ENCODE measurements around the gene LPP.

The LPP gene

DNA sequence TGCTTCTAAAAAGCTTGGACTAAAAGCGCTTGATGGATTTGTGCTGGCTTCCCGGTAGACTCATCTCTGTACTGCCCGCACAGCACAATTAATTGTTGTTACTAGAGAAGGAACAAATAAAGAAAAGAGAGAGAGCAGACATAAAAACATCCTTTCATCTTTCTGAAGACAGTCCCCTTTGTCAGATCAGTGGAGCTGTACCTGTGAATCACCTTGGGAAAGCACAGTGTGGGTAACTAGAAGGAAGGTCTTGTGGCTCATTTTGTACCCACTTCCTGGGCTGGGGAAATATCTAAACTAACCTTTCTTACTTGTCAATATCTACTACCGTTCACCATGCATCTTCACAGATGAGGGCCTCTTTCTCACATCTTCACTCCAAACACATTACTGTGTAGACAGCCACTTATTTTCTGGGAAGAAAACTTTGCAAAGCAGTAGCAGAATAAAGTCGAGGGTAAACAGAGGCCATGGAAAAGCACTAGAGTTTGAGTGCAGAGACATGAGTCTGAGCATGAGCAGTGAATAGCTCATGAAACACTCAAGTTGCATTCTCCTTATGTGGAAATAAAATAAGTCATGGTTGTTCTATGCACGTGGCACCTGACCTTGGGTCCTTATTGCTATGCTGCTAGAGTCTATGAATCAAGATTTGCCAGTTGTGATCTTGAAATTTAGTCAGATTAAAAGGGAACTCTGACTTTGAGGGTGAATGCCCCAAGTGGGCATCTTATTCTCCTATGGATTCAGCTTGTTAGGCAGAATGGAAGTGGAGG lies 169.3 kb downstream of the LPP start:
- no peak for DNase-seq (ENCODE audit: low read depth in 2 of 2, low spot score in 1 of 2)

DNA sequence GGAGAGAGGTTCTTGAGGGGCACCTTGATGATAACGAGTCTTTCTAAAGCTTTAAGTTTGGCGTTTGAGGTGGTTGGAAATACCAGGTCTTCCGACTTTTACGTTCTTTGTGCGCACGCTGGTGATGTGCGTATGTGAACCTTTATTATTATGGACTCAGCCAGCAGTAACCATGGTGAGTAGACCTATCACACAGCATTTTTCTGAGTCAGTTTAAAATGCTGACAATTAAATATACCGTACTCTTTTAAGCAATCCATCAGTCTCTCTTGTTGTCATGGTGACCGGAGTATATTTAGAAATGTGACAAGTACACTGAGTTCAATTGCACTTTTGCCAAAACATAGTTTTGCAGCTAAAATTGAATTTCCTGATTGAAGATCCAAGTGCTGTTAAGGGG lies 172.2 kb downstream of the LPP start:
- DNase-seq (ENCODE audit: low read depth in 2 of 2, low spot score in 1 of 2), result no peak

DNA sequence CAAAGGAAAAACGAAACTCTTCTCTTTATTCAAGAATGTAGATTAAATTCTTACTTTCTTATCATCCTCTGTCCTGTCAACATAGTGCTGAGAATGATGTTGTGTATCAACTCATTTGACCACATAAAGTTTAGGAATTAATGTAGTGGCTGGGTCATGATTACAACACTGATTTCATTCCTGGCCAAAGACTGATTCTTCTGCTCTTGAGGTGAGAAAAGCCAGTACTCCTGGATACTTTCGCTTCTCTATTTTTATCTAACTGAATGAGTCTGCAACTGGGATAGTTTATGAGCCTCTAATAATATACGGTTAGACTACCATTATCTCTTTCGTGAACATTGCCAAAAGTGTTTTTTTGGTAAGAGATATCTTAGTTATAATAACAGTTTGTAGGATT lies 173.0 kb downstream of the LPP start:
- no peak for DNase-seq (ENCODE audit: low read depth in 2 of 2, low spot score in 1 of 2)

DNA sequence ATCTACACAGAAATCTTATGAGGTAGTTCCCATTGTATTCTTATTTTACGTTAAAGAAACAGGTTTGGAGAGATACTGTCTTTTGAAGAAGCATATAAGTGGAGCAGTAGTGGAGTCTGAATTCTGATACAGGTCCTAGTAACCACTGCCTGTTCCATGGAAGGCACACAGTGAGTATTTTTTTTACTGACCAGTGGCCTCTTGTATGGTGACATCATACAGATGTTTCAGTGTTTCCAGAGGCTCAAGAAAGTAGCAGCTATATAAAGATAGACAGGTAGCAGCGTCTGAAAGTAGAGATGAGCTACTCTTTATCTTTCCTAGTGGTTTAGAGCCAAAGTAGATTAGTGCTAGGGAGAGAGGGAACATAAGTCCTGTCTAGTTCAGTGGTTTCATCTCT lies 173.5 kb downstream of the LPP start:
- no peak for DNase-seq (ENCODE audit: low read depth in 2 of 2, low spot score in 1 of 2)

DNA sequence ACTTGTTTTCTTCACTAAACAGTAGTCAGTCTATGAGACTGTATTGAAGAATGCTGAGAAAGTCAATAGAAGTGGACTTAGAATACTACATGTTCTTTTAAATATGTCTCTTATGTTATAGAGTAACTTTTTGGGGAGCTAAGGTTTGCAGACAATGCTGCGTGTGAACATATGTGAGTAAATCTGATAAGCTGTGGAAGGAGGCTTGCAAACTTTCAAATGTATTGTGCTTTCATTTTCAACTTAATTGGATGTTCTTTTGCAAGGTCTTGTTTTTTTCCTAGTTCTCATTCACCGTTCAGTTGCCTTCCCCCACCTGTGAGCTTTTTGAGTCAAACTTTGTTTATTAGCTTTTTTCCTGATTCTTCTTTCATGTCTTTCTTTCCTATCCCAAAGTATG lies 176.2 kb downstream of the LPP start:
- no peak for DNase-seq (ENCODE audit: low read depth in 2 of 2, low spot score in 1 of 2)

DNA sequence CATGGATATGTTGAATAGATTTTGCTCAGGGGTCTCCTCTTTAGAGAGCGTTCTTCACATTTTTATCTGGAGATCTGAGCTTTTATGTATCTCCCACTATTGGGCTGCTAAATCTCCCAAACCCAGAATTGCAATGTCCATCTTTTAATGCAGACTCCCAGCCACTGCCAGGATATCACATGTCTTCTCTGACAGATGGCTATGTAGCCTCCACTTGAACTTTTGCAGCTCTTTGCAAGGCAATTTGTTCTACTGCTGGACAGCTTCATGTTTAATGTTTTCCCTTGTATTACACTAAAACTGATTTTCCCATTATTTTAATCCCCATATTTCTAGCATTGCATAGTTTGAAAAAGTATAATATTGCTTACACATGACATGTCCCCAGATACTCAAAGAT lies 177.2 kb downstream of the LPP start:
- DNase-seq (ENCODE audit: low read depth in 2 of 2, low spot score in 1 of 2), result no peak

DNA sequence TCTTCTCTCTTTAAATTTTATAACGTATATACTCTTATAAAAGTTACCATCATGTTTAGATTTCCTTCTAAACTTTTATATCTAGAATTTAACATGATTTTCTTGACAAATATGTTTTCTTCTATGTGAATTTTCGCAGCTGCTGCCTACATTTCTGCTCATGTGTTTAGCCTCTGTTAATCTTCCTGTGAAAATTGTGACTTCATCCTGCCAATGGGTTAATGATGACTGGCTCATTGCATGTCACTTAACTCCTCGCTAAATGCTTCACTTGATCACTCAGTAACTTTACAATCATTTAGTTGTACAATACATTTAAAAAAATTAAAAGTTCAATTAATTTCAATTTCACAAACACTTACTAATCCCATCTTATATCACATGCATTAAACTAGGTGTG lies 178.1 kb downstream of the LPP start:
- DNase-seq (ENCODE audit: low read depth in 2 of 2, low spot score in 1 of 2), result no peak

DNA sequence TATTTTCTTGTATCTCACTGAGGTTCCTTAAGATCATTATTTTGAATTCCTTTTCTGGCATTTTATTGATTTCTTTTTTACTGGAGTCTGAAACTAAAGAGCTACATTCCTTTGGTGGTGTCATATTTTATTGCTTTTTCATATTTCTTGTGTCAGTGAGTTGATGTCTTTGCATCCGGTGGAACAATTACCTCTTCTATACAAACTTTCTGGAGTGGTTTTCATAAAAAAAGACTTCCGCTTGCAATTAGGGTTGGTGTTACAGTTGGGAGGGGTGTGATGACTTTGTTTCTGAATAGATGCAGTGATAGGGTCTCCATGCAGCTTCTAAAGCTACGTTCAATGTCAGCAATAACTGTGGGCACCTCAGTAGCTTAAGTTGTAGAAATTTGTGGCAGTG lies 181.7 kb downstream of the LPP start:
- DNase-seq (ENCODE audit: low read depth in 2 of 2, low spot score in 1 of 2), result no peak

DNA sequence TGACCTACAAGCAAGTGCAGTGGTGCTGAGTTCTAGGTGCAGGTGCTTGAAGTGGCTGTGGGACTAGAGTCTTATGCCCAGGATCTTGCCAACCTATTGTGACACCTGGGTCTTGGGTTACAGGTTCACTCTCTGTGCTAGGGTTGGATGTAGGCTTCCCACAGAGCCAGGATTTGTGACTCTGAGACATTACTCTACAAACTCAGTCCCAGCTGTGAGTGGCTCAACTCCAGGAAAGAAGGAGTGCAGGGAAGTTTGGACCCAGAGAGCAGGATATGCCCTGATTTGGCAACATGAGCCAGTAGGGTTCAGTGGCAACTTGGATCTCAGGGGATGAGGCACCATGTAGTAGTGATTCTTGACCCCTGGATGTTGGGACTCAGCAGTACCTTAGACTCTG lies 182.2 kb downstream of the LPP start:
- no peak for DNase-seq (ENCODE audit: low read depth in 2 of 2, low spot score in 1 of 2)

DNA sequence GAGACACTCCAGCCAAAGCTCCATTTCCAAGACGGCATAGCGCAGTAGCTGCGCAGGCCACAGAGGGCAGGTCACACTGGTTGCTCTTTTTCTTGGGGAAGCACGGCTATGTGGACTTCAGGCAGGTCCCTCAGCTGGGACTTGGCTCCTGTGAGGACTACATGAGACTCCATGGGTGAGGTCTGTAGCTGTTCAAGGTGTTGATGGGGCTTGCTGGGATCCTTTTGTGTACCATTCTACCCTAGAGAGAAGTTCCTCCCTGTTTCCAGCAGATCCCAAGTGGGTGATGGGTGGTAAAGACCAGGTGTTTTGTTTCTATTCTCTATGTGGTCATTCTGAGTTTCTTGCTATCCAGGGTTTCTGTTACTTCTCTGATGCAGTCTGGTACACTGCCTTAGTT lies 183.3 kb downstream of the LPP start:
- DNase-seq (ENCODE audit: low read depth in 2 of 2, low spot score in 1 of 2), result no peak

DNA sequence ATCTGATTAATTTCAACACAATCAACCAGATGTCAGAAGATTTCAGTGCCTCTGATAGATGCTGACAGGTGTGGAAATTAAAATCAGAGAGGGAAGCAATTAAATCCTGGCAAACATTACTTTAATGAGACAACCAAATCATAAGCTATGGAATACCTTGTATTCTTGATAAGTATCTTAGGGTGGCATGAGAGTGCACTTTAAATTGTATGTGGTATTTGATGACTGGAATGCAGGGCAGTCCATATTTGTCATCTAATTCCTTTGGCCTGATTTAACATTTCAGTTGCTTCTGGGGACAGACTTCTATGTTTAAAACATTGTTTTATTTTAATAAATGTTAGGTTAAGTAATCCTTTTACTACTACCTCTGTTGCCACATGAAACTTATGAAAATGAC lies 184.1 kb downstream of the LPP start:
- no peak for DNase-seq (ENCODE audit: low read depth in 2 of 2, low spot score in 1 of 2)

DNA sequence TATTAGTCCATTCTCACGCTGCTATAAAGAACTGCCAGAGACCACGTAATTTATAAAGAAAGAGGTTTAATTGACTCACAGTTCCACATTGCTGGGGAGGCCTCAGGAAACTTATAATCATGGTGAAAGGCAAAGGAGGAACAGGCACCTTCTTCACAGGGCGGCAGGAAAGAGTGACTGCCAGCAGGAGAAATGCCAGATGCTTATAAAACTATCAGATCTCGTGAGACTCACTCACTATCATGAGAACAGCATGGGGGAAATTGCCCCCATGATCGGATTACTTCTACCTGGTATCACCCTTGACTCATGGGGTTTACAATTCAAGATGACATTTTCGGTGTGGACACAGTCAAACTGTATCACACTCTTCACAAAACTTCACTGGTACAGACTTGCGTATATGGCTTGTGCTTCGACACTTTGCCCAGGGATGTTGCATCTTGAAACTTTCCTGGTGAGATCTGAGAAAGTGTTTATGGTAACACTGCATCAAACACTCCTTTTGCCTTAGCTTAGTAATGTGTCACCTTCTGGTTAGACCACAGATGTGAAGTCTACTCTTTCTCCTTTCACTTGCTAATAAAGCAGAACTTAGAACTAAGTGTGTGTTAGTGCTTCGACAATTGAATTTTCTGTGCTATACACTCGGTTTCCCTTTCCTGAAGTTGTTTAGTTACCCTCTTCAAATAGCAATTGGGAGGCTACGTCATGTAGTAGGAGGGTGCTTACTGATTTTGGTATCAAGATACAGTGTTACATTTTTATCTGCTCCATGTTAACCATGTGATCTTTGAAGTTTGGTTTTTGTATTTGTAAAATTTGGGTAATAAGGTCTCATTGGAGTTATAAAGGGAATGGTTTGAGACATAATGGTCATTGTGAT lies 185.7 kb downstream of the LPP start:
- no peak for DNase-seq (ENCODE audit: low read depth in 2 of 2, low spot score in 1 of 2)

DNA sequence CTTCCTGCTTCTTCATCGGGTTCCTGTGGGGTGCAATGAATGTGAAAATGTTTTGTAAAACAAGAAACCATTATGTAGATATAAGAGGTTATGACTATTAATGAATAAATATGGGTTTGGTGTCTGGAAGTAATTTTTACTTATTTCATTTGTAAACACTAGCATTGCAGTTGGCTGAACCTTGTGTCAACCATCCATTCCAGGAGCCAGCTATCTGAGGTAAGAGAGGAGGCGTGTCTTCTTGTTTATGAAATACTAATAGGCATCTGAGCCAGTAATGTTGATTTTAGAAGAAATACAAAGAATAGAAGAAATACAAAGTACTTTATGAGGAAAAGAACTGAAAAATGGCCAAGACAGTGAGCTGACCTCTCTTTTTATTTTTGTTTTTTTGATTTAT lies 187.5 kb downstream of the LPP start:
- no peak for DNase-seq (ENCODE audit: low read depth in 2 of 2, low spot score in 1 of 2)

DNA sequence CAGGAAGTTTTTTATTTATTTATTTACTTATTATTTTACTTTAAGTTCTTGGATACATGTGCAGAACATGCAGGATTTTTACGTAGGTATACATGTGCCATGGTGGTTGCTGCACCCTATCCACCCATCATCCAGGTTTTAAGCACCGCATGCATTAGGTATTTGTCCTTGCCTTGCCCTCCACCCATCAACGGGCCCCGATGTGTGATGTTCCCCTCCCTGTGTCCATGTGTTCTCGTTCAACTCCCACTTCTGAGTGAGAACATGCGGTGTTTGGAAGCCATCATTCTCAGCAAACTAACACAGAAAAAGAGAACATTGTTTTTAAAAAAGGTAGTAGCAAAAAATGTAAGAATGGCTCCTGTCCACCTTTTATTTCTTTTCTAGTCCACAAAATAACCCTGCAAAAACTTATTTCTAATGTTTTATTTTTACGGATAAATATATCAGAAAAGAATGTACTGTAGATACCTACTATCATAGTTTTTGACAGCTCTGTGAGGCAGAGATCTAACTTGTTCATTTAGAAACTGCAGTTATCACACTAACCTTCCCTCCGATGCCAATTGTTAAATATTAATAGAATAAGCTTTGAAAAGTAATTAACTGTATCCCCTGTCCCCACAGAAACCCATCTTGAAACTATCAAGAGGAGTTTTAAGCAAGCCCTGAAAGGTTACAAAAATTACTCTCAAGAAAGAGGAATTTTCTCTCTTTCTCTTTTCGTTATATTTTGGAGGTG lies 189.2 kb downstream of the LPP start:
- no peak for DNase-seq (ENCODE audit: low read depth in 2 of 2, low spot score in 1 of 2)

DNA sequence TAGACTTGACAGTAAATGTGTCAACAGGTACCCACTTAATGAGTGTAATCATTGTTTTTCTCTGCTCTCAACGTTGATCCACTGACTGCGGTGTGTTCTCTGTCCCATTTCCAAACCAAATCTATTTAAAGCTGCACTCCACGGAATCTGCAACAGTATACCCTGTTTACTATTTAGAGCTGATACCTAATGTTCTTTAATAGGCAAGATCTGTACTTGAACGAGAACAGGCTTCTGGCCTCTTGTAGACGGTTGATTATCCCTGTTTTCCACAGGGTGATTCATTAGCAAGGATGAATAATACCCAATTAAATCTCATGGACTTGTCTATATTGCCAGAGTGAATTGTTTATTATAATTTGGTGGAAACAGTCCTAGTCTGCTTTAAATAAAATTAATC lies 189.9 kb downstream of the LPP start:
- DNase-seq (ENCODE audit: low read depth in 2 of 2, low spot score in 1 of 2), result no peak

DNA sequence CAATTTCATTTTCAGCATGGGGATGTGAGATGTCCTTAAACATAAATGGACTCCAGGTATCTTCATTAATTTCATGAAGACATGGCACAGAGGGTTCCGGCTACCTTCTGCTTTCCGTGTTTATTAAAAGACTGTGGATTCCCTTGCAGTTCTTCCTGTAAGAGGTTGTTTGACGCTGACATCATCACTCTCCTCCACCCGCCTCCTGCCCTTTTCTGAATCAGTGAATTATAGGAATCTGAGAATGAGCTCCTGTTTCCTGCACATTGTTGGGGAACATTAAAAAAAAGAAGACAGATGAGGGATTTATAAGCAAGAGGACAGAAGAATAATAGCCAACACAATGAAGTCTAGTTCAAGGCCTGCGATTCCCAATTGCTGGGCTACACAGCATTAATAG lies 191.3 kb downstream of the LPP start:
- no peak for DNase-seq (ENCODE audit: low read depth in 2 of 2, low spot score in 1 of 2)

DNA sequence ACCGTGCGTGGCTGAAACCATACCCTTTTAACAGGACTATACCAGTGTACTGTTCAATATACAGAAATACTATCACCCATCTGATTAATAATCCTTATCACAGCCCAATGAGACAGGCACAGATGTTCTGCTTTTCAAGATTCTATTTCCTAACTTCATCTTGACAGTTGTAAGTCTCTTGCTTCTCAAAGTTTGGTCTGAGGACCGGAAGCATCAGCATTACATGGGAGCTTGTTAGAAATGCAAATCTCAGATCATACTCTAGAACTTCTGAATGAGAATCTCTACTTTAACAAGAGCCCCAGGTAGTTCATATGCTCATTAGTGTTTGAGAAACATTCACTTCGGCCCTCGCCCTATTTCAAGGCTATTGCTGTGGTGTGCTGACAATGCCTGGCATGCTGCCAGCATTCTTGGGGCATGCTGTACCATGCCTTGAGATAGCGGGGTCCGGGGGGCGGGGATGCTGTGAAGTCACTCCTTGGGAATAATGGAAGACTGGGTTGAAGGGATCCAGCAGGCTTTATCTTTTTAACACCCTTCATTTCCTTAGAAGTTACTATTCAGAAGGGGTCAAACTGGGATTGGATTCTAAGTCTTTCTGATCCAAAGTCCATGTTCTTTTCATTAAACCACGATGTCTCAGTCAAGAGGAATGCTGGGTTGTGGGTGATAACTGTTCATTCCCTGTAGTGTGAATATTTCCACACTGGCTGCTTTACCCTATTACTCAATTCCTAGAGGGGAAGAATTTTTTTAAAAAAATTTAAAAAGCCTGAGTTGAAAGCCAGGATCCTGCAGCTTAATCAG lies 194.7 kb downstream of the LPP start:
- DNase-seq (ENCODE audit: low read depth in 2 of 2, low spot score in 1 of 2), result no peak

DNA sequence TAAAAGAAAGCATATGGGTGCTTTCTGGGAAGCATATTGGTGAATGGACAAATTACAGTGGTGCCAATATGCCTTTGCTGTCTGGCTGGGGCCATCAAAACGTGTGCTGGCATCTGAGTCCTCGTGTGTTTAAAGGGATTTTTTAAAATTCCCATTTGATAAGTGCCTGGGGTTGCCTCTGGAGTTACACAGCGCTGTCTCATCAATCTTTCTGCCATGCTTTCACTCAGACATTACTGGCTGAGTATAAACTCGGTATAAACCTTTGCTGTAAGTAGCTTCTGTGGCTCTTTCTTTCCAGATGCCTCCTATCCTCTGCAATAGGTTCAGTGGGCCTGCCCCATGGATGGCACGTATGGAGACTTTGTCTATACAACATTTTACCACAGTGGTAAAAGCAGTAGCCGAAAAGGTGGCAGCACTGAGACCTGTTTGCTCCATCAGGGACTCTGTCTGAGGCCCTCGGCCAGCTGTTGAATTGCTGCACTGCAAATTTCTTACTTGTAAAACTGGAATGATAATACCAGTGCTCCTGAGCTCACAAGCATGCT lies 195.5 kb downstream of the LPP start:
- DNase-seq (ENCODE audit: low read depth in 2 of 2, low spot score in 1 of 2), result no peak

DNA sequence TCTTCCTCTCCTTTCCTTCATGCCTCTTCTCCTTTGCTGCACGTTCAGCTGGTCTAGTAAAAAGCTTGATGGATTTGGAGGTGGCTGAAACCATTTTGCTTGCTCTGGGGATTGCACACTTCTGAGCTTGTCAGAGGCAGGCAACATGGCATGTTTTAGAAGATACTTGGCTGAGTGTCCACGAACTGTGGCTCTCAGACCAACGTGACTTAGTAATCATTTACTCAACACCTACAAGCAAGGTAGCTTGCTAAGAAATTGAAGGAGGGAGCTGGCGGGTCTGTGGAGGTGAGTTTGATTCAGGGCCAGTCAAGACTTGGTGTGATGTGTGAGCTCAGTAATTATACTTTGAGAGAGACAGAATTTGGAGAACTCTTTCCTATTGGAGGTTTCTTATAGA lies 196.0 kb downstream of the LPP start:
- no peak for DNase-seq (ENCODE audit: low read depth in 2 of 2, low spot score in 1 of 2)

DNA sequence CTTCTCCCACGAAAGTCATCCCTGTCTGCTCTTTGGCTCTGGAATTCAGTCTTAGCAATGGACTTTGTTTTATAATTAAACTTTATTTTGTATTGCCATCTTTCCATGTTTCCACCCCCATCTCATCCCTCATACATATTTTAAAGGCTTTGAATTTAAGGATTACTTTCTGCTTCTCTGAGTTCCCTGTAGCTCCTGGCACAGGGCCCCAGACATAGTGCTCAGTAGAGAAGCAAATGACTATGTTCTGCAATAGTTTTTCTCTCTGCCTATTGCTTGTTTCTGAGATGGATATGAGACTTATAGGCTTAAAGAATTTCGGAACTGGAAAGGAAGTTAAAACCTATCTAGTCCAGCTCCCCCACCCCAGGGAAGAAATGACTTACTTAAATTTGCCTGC lies 197.0 kb downstream of the LPP start:
- no peak for DNase-seq (ENCODE audit: low read depth in 2 of 2, low spot score in 1 of 2)

DNA sequence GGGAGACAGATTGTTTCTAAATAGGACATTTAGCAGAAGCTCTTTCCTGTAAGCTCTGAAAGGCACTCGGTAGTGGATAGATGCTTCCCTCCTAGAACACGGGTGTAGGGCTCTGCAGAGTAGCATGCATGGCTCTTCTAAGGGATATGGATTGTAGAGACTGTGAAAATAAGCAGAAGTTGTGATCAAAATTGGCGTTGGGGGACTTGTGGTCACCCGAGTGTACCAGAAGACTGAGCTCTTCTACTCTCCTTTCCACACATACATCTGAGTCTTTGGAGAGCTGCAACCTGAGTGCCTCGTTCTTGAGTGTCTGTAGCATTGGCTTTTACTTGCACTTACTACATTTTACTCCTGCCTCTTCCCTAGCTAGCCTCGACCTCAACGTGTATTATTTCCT lies 197.7 kb downstream of the LPP start:
- no peak for DNase-seq (ENCODE audit: low read depth in 2 of 2, low spot score in 1 of 2)

All from stimulated activated CD8-positive, alpha-beta memory T cell treated with anti-CD3 and anti-CD28 coated beads, Interleukin-4, amount 100 ng/mL, for 1 hour (primary cell).